Tibial artery (tissue), 4 donors: ENCODE results near the gene ELF5.

Experiments used
- DNase-seq, 2 donors: peaks; one replicate each; pipeline ENCODE4 v3.0.0-alpha.2; 2019
- H3K27ac ChIP-seq, 2 donors: fragments of 200-600 bp; sonication (generic) in 1 of 2; 1 replicate in 1 of 2; 2 replicates in 1 of 2; pipeline ENCODE4 v1.5.1; 2018 to 2019; ENCODE audit warnings: mild to moderate bottlenecking in 1 of 2
- H3K27me3 ChIP-seq, 2 donors: fragments of 200-600 bp; sonication (generic) in 1 of 2; one replicate each; pipeline versions ENCODE4 v1.5.1 to v1.6.0; 2016 to 2019
- H3K36me3 ChIP-seq, 3 donors: fragments of 200-600 bp; sonication (generic) in 2 of 3; one replicate each; pipeline ENCODE4 v1.5.1; 2016 to 2019; ENCODE audit warnings: mild to moderate bottlenecking in 2 of 3
- H3K4me1 ChIP-seq, 4 donors: fragments of 200-600 bp; sonication (generic) in 2 of 4; 1 replicate in 3 of 4; 2 replicates in 1 of 4; pipeline ENCODE4 v1.5.1; 2016 to 2019
- H3K4me3 ChIP-seq, 2 donors: fragments of 200-600 bp; sonication (generic) in 1 of 2; 1 replicate in 1 of 2; 2 replicates in 1 of 2; pipeline ENCODE4 v1.5.1; 2018 to 2019; ENCODE audit warnings: mild to moderate bottlenecking in 2 of 2
- H3K9me3 ChIP-seq, 3 donors: fragments of 200-600 bp; sonication (generic) in 1 of 3; one replicate each; pipeline ENCODE4 v1.5.1; 2016 to 2019
- intact Hi-C: fragments of 100-400 bp; cut with DNase I; formaldehyde crosslinking; loops from one replicate; pipeline ENCODE4 v1.15.0; 2023; ENCODE audit warnings: low total_unique reads
- TF ChIP-seq, protein P1 (sequence below), 2 experiments: fragments of 200-600 bp in 1 of 2; fragments of 450-650 bp in 1 of 2; IDR thresholded peaks; one replicate each; pipeline ENCODE4 v1.5.1; 2017 to 2019; ENCODE audit warnings: antibody characterized with exemption in 2 of 2, mild to moderate bottlenecking in 1 of 2, moderate library complexity in 1 of 2

Gene ELF5

DNA sequence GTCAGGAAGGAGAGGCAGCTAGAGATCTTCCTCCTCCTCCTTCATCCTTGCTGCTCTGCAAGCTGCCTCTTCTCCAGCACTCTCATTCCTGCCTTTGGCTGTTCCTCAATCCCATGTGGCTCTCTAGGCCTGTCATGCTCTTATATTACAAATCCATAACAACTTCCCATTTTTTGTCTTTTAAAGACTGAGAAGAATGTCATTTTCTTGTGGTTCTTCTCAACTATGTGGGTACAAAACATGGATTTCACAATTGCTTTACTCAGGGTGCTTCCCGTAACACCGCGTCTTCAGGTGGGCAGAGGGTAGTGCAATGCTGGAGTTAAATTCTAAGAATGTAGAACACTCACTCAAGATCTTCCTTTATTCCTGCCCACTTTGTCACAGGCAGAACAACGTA, 81.6 kb downstream of the ELF5 start:
- no peak for DNase-seq
- TF ChIP-seq, protein P1, sequence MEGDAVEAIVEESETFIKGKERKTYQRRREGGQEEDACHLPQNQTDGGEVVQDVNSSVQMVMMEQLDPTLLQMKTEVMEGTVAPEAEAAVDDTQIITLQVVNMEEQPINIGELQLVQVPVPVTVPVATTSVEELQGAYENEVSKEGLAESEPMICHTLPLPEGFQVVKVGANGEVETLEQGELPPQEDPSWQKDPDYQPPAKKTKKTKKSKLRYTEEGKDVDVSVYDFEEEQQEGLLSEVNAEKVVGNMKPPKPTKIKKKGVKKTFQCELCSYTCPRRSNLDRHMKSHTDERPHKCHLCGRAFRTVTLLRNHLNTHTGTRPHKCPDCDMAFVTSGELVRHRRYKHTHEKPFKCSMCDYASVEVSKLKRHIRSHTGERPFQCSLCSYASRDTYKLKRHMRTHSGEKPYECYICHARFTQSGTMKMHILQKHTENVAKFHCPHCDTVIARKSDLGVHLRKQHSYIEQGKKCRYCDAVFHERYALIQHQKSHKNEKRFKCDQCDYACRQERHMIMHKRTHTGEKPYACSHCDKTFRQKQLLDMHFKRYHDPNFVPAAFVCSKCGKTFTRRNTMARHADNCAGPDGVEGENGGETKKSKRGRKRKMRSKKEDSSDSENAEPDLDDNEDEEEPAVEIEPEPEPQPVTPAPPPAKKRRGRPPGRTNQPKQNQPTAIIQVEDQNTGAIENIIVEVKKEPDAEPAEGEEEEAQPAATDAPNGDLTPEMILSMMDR (IDR thresholded peaks at IDR 0.05) = no peak
- Histone ChIP-seq H3K36me3 (no peaks in the 10 kb centered on the region), H3K9me3 (no peaks in the 10 kb centered on the region), H3K27ac (no peak overlapping the region), H3K4me3 (no peak overlapping the region), H3K4me1 (no peaks in the 10 kb centered on the region), H3K27me3 (no peaks in the 10 kb centered on the region)
- intact Hi-C loops = no loop called here
